NB4 (cell line): ENCODE measurements around the gene DMWD.

Source experiments
- DNase-seq: peaks from one replicate; pipeline ENCODE4 v3.0.0; 2010; ENCODE audit warnings: low read depth
- H3K4me3 ChIP-seq: one replicate; pipeline ENCODE4 v1.5.1; 2011; ENCODE audit warnings: mild to moderate bottlenecking, low read depth, low read length, moderate library complexity
- CTCF ChIP-seq: IDR thresholded peaks from one replicate; pipeline ENCODE4 v1.5.1; 2012; ENCODE audit warnings: low read depth, low read length
- MAX ChIP-seq: IDR thresholded peaks from 2 replicates; pipeline ENCODE4 v1.6.1; 2011; ENCODE audit warnings: low read depth, low read length
- MYC ChIP-seq: IDR thresholded peaks from 2 replicates; pipeline ENCODE4 v1.6.1; 2011; ENCODE audit warnings: low read depth, low read length
- POLR2A ChIP-seq: IDR thresholded peaks from 2 replicates; pipeline ENCODE4 v1.6.1; 2011; ENCODE audit warnings: mild to moderate bottlenecking; ENCODE audit not compliant: insufficient read length; ENCODE audit errors: extremely low read depth

DMWD gene

GRCh38 chr19:45822716-45823115 lies 30.1 kb upstream of the DMWD start:
- H3K4me3 ChIP-seq = no peak overlapping the region
- no peak for TF ChIP-seq MYC
- no peak for TF ChIP-seq POLR2A
- TF ChIP-seq MAX = no peak
- TF ChIP-seq CTCF = no peak
- no peak for DNase-seq

GRCh38 chr19:45821570-45821969 lies 28.9 kb upstream of the DMWD start:
- no peak overlapping the region for H3K4me3 ChIP-seq
- no peak for TF ChIP-seq CTCF
- no peak for TF ChIP-seq MYC
- no peak for TF ChIP-seq MAX
- no peak for TF ChIP-seq POLR2A
- no peak for DNase-seq

- no peak overlapping the region for H3K4me3 ChIP-seq
- TF ChIP-seq POLR2A = no peak
- TF ChIP-seq MYC = no peak
- DNase-seq = peak; percentile 12
These were observed 28.5 kb upstream of the DMWD start for GRCh38 chr19:45821103-45821521.

- DNase-seq = peak; percentile 26
- H3K4me3 ChIP-seq = no peak overlapping the region
- no peak for TF ChIP-seq POLR2A
- no peak for TF ChIP-seq CTCF
- TF ChIP-seq MYC = no peak
- TF ChIP-seq MAX = no peak
These were observed 27.9 kb upstream of the DMWD start for GRCh38 chr19:45820413-45821102.

- TF ChIP-seq POLR2A = no peak
- no peak for TF ChIP-seq MYC
- no peak for TF ChIP-seq CTCF
- no peak for TF ChIP-seq MAX
- no peak for DNase-seq
- no peak overlapping the region for H3K4me3 ChIP-seq
These were observed 27.1 kb upstream of the DMWD start for GRCh38 chr19:45819769-45820168.

GRCh38 chr19:45817725-45818301 lies 25.2 kb upstream of the DMWD start:
- no peak overlapping the region for H3K4me3 ChIP-seq
- TF ChIP-seq POLR2A (no peak), MAX (no peak), CTCF (no peak), MYC (no peak)
- DNase-seq = peak; percentile 41
